Sigmoid colon (tissue), 7 donors: ENCODE results near the gene PLCD1. TPM values are rescaled to one million over a fixed set of nuclear protein-coding genes. Genes with fewer than 3 reads are reported as not detected.
A peak's percentile ranks its signal among the peaks of the same experiment; 100 is the strongest.

ENCODE experiments used
- DNase-seq: peaks from one replicate; pipeline ENCODE4 v3.0.0-alpha.2; 2019
- H3K27ac ChIP-seq, 4 donors: fragments of 200-600 bp; sonication (generic); one replicate each; pipeline ENCODE4 v1.5.1; 2016 to 2019; ENCODE audit warnings: mild to moderate bottlenecking in 1 of 4
- H3K27me3 ChIP-seq, 3 donors: fragments of 200-600 bp; sonication (generic); one replicate each; pipeline ENCODE4 v1.5.1; 2019; ENCODE audit warnings: mild to moderate bottlenecking in 1 of 3
- H3K36me3 ChIP-seq, 4 donors: fragments of 200-600 bp; sonication (generic); one replicate each; pipeline ENCODE4 v1.5.1; 2016 to 2019
- H3K4me1 ChIP-seq, 4 donors: fragments of 200-600 bp; sonication (generic); one replicate each; pipeline ENCODE4 v1.5.1; 2017 to 2019
- H3K4me3 ChIP-seq, 4 donors: fragments of 200-600 bp; sonication (generic); one replicate each; pipeline ENCODE4 v1.5.1; 2017 to 2019; ENCODE audit warnings: mild to moderate bottlenecking in 2 of 4, moderate library complexity in 1 of 4
- H3K9me3 ChIP-seq, 4 donors: fragments of 200-600 bp in 3 of 4; sonication (generic) in 3 of 4; one replicate each; pipeline versions ENCODE4 v1.5.1 to v1.6.1; 2013 to 2019
- EP300 ChIP-seq, 4 donors: sonication (generic); formaldehyde crosslinking; IDR thresholded peaks; one replicate each; pipeline ENCODE4 v1.6.1; 2017; ENCODE audit warnings: antibody characterized with exemption in 4 of 4
- POLR2A ChIP-seq, 2 donors: fragments of 450-650 bp; IDR thresholded peaks; one replicate each; pipeline ENCODE4 v1.6.1; 2016; ENCODE audit warnings: antibody characterized with exemption in 2 of 2, mild to moderate bottlenecking in 2 of 2, moderate library complexity in 2 of 2
- POLR2AphosphoS5 ChIP-seq, 4 donors: sonication (generic); formaldehyde crosslinking; IDR thresholded peaks; one replicate each; pipeline ENCODE4 v1.6.1; 2017; ENCODE audit warnings: antibody characterized with exemption in 4 of 4
- WGBS, 2 donors: extraction: QIAGEN DNeasy Blood & Tissue Kit; methylation state at CpG; one replicate each; pipeline ENCODE4 v1.1.7; 2013; 5-methylcytosine and 5-hydroxymethylcytosine counted together
- intact Hi-C: fragments of 100-400 bp; cut with DNase I; formaldehyde crosslinking; loops from one replicate; pipeline ENCODE4 v1.15.1; 2023
- polyA plus RNA-seq, 3 donors: library from polyadenylated mRNA; stranded (reverse); fragments of 200-250 nt; gene quantifications; one replicate each; pipeline ENCODE4 v1.2.3, GENCODE V29; 2013
- total RNA-seq, 4 donors: library from RNA; depleted of rRNA; stranded (reverse); fragments of >200 nt; gene quantifications; one replicate each; pipeline ENCODE4 v1.1.0, GENCODE V29; 2016
- TF ChIP-seq, protein P1 (sequence below), 4 experiments: fragments of 450-650 bp in 3 of 4; fragments of 200-600 bp in 1 of 4; IDR thresholded peaks; one replicate each; pipeline ENCODE4 v1.5.1; 2016 to 2019; ENCODE audit warnings: antibody characterized with exemption in 4 of 4, mild to moderate bottlenecking in 3 of 4, moderate library complexity in 2 of 4
- donor health status: healthy with polysubstance abuse.
- donor health status: Bipolar disorder and iron deficiency.
- donor health status: healthy.

Gene PLCD1
- total and polyA plus RNA-seq, 7 donors, result 10.3 to 139 (median 22.7) TPM

DNA sequence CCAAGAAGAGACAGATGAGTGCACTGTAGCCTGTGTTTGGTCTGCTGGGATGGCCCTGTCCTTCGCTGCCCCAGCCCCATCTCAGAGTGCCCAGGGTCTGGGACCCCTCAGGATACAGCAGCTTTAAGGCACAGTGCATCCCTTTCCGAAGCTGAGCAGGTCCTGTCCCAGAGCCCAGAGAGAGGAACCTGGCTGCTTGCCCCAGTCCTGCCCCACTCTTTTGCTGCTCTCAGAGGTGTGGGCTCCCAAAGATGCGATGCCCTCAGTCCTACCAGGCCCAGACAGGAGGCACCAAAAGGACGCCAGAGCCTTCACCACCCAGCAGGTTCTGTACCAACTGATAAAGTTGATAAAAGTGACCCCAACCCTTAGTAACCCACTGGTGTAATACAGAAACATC, 8.2 kb downstream of the PLCD1 start:
- DNase-seq, result no peak
- H3K27me3 ChIP-seq, result no peaks in the 10 kb centered on the region
- WGBS, 2 donors, result 86 to 94% methylated on average over 4 of the region's 4 CpGs
- no peak overlapping the region for H3K4me3 ChIP-seq
- H3K27ac ChIP-seq, result no peak overlapping the region
- H3K9me3 ChIP-seq, result no peaks in the 10 kb centered on the region
- peaks cover 0 to 21% (median 16%) of the 10 kb centered on the region in 4 donors for H3K4me1 ChIP-seq
- peaks cover 6 to 33% (median 12%) of the 10 kb centered on the region in 4 donors for H3K36me3 ChIP-seq
- TF ChIP-seq, protein P1, sequence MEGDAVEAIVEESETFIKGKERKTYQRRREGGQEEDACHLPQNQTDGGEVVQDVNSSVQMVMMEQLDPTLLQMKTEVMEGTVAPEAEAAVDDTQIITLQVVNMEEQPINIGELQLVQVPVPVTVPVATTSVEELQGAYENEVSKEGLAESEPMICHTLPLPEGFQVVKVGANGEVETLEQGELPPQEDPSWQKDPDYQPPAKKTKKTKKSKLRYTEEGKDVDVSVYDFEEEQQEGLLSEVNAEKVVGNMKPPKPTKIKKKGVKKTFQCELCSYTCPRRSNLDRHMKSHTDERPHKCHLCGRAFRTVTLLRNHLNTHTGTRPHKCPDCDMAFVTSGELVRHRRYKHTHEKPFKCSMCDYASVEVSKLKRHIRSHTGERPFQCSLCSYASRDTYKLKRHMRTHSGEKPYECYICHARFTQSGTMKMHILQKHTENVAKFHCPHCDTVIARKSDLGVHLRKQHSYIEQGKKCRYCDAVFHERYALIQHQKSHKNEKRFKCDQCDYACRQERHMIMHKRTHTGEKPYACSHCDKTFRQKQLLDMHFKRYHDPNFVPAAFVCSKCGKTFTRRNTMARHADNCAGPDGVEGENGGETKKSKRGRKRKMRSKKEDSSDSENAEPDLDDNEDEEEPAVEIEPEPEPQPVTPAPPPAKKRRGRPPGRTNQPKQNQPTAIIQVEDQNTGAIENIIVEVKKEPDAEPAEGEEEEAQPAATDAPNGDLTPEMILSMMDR (IDR thresholded peaks at IDR 0.05), result no peak
- intact Hi-C loops, result no loop called here

DNA sequence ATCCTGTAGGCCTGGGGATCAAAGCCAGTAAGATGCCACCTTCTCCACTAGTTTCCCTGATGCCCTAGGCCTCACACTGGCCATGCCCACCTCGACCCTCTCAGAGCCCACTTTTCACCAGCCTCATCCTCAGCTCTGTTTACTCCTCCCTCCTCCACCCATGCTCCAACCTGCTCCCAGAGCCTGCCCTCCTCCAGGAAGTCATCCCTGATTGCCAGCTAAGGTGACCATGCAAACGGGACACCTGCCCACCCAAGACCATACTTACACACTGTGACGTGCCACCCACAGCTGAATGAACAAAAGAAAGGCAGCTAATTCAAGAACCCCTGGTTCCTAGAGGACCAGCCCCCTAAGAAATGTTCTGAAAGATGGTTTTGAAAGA, 9.1 kb downstream of the PLCD1 start:
- WGBS, 2 donors, result 59 to 83% methylated on average over 3 of the region's 3 CpGs
- DNase-seq, result no peak
- TF ChIP-seq, protein P1 (IDR thresholded peaks at IDR 0.05), result no peak
- no peak for TF ChIP-seq EP300 (IDR thresholded peaks at IDR 0.05)
- TF ChIP-seq POLR2A (IDR thresholded peaks at IDR 0.05), result no peak
- no peak for TF ChIP-seq POLR2AphosphoS5 (IDR thresholded peaks at IDR 0.05)
- H3K4me1 ChIP-seq, result peaks cover 0 to 13% (median 8%) of the 10 kb centered on the region in 4 donors
- no peaks in the 10 kb centered on the region for H3K27me3 ChIP-seq
- no peak overlapping the region for H3K4me3 ChIP-seq
- H3K9me3 ChIP-seq, result peaks cover 0 to 1% (median 0%) of the 10 kb centered on the region in 4 donors
- no peak overlapping the region for H3K27ac ChIP-seq
- intact Hi-C loops, result no loop called here
- peaks cover 8 to 42% (median 20%) of the 10 kb centered on the region in 4 donors for H3K36me3 ChIP-seq

DNA sequence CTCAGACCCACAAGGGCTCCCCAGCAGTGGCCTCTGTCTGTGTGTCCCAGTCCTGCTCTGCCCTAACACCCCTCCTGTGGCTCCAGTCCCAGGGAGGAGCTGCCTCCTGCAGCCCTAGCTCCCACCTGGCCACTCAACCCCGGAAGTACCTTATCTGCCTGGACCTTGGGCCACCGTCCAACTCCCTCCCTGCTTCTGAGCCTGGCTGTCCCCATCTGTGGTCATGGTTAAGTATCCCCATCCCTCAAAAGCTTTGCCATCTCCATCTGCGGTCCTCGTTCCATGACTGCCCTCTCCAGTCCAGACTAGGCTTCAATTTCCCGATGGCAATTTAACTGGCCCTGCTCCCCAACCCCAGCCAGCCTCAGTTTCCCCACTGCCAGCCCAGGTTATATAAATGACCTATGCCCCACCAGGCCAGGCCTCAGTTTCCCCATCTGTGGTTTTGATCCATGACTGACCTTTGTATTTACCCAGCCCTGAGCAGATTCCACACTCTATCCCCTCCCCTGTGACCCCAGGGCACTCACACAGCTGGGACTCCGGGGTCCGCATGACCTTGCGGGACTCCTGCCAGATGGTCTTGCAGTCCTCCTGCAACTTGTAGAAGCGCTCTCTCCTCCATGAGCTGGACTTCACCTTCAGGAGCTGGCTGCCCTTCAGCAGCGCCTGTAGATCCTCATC, 9.6 kb downstream of the PLCD1 start:
- Histone ChIP-seq H3K27me3 (no peaks in the 10 kb centered on the region), H3K36me3 (peaks cover 12 to 47% (median 22%) of the 10 kb centered on the region in 4 donors), H3K4me1 (peaks cover 0 to 10% (median 5%) of the 10 kb centered on the region in 4 donors), H3K27ac (no peak overlapping the region), H3K4me3 (no peak overlapping the region), H3K9me3 (peaks cover 0 to 2% (median 0%) of the 10 kb centered on the region in 4 donors)
- TF ChIP-seq POLR2AphosphoS5 (IDR thresholded peaks at IDR 0.05) (no peak), POLR2A (IDR thresholded peaks at IDR 0.05) (no peak), EP300 (IDR thresholded peaks at IDR 0.05) (no peak)
- TF ChIP-seq, protein P1 (IDR thresholded peaks at IDR 0.05), result no peak
- WGBS, 2 donors, result 75 to 90% methylated on average over 10 of the region's 10 CpGs
- DNase-seq, result peak; percentile 62
- intact Hi-C loops, result no loop called here

DNA sequence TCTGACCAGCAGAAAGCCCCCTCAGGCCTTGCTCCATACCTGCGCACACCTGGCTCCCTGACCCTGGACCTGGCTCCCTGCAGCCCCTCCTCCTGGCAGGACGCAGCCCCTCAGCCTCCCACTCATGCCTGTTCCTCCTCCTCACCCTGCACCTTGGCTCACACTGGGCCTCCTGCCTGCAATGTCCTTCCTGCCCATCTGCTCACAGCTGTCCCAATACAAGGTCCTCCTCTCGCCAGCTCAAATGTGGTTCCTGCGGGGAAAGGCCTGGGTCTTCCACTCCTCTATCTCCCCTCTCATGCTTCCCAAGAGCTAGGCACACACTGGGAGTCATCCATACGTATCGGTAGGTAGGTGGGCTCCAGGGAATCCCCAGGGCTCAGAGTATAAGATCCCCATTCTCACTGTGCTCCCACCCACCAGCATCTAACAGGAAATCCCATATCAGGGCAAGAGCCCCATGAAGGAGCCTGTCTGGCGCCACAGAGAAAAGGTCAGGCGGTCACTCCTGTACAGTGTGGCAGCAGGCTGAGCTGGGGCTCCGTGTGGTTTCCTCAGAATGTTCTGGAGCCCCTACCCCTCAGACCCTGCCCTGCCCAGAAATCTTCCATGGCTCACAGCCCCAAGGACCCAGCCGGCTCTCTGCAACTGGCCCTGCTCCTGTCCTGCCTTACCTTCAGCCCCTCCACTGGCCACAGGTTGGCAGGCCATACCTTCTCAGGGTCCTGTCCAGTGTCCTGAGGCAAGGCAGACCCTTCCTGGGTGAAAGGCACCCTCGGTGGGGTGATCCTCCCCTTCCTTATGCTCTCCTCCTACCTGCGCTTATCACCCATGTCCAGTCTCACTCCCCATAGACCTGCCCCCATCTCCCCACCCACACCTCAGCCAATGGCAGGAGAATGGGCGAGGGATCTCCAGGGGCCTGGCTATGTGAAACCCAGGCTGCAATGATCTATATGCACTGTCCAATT, 10.9 kb downstream of the PLCD1 start:
- TF ChIP-seq POLR2AphosphoS5 (IDR thresholded peaks at IDR 0.05) (no peak), POLR2A (IDR thresholded peaks at IDR 0.05) (no peak), EP300 (IDR thresholded peaks at IDR 0.05) (no peak)
- TF ChIP-seq, protein P1 (IDR thresholded peaks at IDR 0.05), result no peak
- intact Hi-C loops, result no loop called here
- Histone ChIP-seq H3K9me3 (peaks cover 0 to 2% (median 0%) of the 10 kb centered on the region in 4 donors), H3K4me3 (no peak overlapping the region), H3K36me3 (peaks cover 16 to 54% (median 23%) of the 10 kb centered on the region in 4 donors), H3K27ac (no peak overlapping the region), H3K4me1 (peaks cover 0 to 4% (median 2%) of the 10 kb centered on the region in 4 donors), H3K27me3 (no peaks in the 10 kb centered on the region)
- WGBS, 2 donors, result 90% methylated on average over 13 of the region's 13 CpGs
- DNase-seq, result peak; percentile 56
